GM12874 (cell line): Measurements from ENCODE around the gene ATP5MG.

Experiments
- TF ChIP-seq, protein P1 (sequence below): IDR thresholded peaks from 2 replicates; pipeline ENCODE4 v1.5.1; 2011; ENCODE audit warnings: low read depth, mild to moderate bottlenecking, control low read depth, low read length, moderate library complexity; ENCODE audit not compliant: insufficient read depth

The ATP5MG gene

DNA sequence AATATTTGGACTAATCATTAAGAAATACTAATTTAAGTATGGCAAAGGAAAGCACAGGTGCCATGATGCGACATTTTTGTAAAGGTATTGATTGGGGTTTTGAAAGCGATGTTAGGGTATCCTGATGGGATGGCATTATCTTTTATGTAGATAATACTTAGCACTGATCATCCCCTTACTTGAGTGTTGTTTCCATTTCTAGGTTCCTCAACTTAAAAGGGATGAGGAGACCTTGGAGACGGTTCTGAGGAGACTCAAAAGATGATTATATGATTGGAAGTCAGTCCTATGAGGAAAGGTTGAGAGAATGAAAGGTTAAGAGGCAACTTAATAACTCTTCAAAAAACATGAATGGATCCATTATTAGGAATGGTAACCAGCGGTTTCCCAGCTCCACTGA, 46.0 kb downstream of the ATP5MG start:
- TF ChIP-seq, protein P1, sequence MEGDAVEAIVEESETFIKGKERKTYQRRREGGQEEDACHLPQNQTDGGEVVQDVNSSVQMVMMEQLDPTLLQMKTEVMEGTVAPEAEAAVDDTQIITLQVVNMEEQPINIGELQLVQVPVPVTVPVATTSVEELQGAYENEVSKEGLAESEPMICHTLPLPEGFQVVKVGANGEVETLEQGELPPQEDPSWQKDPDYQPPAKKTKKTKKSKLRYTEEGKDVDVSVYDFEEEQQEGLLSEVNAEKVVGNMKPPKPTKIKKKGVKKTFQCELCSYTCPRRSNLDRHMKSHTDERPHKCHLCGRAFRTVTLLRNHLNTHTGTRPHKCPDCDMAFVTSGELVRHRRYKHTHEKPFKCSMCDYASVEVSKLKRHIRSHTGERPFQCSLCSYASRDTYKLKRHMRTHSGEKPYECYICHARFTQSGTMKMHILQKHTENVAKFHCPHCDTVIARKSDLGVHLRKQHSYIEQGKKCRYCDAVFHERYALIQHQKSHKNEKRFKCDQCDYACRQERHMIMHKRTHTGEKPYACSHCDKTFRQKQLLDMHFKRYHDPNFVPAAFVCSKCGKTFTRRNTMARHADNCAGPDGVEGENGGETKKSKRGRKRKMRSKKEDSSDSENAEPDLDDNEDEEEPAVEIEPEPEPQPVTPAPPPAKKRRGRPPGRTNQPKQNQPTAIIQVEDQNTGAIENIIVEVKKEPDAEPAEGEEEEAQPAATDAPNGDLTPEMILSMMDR = no peak

DNA sequence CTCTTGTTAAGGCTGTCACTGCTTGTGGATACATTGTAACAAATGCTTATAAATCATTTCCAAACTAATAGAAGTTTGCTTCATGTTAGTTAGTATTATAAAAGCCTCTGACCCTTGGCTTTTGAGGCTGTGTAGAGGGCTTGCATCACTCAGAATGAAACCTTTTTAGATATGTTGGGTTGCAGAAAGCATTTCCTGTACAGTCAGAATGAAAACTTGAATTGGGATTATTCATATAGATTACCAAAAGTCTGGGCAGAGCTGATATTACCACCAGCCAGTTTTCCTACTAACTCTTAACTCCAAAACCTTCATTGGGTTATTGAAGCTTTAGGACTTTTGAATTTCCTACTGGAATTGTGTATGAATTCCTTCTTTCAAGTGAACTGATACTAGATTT, 46.9 kb downstream of the ATP5MG start:
- TF ChIP-seq, protein P1 = no peak

GRCh38 chr11:118449316-118449918, 48.0 kb downstream of the ATP5MG start:
- TF ChIP-seq, protein P1 = no peak

DNA sequence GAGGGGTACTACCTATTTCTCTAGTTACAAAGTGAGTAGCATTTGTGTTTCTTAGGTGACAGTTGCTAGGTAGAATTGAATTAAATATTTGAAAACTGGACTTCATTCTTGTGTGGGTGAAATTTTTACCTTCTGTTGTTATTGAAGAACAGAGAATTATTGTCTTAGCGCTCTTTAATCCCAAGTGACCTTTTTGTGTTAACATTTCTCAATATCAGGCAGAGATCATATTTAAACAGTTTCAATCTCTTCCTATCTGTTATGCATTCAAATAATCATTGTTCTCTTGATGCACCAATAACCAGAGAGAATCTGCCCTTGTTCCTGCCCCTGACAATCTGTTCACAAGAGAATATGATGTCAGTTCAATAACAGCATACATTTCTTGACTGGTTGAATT, 49.0 kb downstream of the ATP5MG start:
- TF ChIP-seq, protein P1 = no peak
